Ishikawa (cell line): ENCODE data around the gene PCDH15.

Experiments
- CEBPB ChIP-seq: IDR thresholded peaks from 2 replicates; pipeline ENCODE4 v1.6.1; 2012
- CREB1 ChIP-seq: IDR thresholded peaks from 2 replicates; pipeline ENCODE4 v1.6.1; 2012; ENCODE audit warnings: low read depth
- EGR1 ChIP-seq: IDR thresholded peaks from 2 replicates; pipeline ENCODE4 v1.6.1; 2012
- EP300 ChIP-seq: IDR thresholded peaks from 2 replicates; pipeline ENCODE4 v1.6.1; 2012; ENCODE audit warnings: borderline replicate concordance
- MAX ChIP-seq: IDR thresholded peaks from 2 replicates; pipeline ENCODE4 v1.6.1; 2012
- NFIC ChIP-seq: IDR thresholded peaks from 2 replicates; pipeline ENCODE4 v1.6.1; 2012
- RAD21 ChIP-seq: IDR thresholded peaks from 2 replicates; pipeline ENCODE4 v1.6.1; 2012; ENCODE audit warnings: low read depth
- REST ChIP-seq: IDR thresholded peaks from 2 replicates; pipeline ENCODE4 v1.6.1; 2012; ENCODE audit warnings: low read depth, mild to moderate bottlenecking

GRCh38 chr10:54065106-54065505 lies 735.9 kb downstream of the PCDH15 start:
- TF ChIP-seq EP300 (no peak), RAD21 (no peak), MAX (no peak), NFIC (no peak), REST (no peak), CEBPB (no peak), EGR1 (no peak), CREB1 (no peak)
